ENCODE results near the gene ATP5MC2. TPM values are rescaled to one million over a fixed set of nuclear protein-coding genes. Genes with fewer than 3 reads are reported as not detected.

Gene ATP5MC2
- total RNA-seq, 1 donor from 2014 or later: 623 TPM

DNA sequence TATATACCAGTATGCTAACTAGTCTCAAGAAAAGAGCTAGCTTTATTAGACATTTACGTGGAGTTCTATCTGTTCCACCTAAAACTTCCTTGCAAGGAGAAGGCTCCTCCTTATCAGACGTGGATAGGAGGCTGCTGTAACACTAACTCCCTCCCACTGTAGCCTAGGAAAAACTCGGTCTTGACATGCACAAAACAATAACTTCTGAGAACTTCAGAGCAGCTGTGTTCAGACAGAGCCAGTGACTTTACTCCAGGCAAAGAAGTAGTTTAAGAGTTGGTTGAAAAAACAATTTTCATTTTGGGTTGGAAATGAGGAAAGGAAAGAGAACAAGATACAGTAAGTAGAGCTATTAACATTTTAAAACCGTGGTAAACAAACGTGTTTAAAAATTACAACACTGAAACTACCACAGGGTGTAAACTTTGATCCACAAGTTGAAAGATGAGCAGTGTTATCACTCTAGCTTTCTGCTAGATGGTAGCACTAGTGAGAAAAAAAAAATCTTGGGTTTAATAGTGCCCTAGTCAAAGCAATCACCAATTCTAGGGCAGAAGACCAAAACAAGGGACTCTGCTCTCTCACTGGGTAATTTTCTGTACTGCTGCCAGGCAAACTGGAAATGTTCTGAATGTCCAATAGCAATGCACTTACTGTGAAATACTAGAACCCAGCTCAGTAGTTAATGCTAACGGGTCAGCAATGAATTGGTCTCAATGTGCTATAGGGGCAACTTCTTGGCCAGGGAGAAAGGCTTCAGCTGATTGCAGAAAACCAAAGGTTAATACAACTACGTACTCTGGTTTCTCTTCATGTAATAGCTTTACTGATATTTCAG lies 52.1 kb downstream of the ATP5MC2 start:
- intact Hi-C loops (cut with micrococcal nuclease): no loop called here
- peak; percentile 8 for ATAC-seq

DNA sequence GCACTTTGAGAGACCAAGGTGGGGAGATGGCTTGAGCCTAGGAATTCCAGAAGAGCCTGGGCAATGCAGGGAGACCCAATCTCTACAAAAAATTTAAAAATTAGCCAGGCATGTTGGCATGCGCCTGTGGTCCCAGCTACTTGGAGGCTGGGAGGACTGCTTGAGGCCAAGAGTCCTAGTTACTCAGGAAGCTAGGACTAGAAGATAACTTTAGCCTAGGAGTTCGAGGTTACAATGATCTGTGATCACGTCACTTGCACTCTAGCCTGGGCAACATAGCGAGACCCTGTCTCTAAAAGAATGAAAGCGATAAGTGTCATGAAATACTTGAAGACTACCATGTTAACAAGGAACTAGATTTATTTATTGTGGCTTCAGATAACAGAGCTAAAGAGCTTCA lies 53.2 kb downstream of the ATP5MC2 start:
- intact Hi-C loops (cut with micrococcal nuclease): no loop called here
- DNase-seq: no peak
- no peak for ATAC-seq

More for the DNA sequence above, 52.1 kb downstream of the ATP5MC2 start:
- no peak for DNase-seq

DNA sequence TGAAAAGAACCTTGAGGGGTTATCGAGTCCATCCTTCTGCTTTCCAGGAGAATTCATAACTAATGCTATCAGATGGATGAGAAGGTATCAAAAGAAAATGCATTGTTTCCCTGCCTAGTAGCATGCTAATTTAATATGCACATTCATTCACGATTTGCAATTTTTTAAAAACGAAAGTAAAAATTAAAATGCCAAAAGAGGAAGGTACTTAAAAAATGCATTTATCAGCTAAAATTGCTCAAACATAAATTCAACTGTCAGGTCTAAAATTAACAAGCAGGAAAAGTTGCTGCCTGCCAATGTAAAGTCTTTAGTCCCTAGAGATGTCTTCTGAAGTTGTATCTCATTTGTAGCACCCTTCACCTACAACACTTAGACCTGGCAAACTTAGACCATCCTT lies 57.6 kb downstream of the ATP5MC2 start:
- intact Hi-C loops (cut with micrococcal nuclease): no loop called here
- no peak for ATAC-seq

DNA sequence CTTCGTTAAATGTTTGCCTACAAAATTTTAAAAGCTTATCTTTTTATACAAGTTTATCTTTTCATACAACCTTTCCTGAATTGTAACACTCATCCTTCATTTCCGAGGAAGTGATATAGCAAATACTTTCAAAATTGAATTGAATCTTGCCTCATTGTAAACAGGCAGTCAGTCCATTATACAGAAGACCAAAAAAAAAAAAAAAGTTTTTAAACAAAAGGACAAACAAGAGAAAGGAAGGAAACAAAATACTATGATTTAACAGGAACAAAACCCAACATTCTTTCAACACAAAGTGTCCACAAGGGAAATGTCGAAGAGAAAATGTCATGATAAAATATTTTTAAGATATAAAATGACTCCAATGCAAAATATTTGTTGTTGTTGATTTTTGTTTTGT lies 58.2 kb downstream of the ATP5MC2 start:
- ATAC-seq (no peak), DNase-seq (no peak)
- intact Hi-C loops (cut with micrococcal nuclease): no loop called here

More for the DNA sequence above, 57.6 kb downstream of the ATP5MC2 start:
- DNase-seq: no peak

GRCh38 chr12:53616950-53617349 lies 58.9 kb downstream of the ATP5MC2 start:
- ATAC-seq: no peak
- intact Hi-C loops (cut with micrococcal nuclease): no loop called here
- no peak for DNase-seq

Other genes starting within 250 kb of the ATP5MC2 start
- 56.1 TPM for gene PRR13, start 234.3 kb downstream of the ATP5MC2 start, total RNA-seq
- 557 TPM for gene PCBP2, start 224.0 kb downstream of the ATP5MC2 start, total RNA-seq
- 4.2 TPM for gene MAP3K12, start 176.6 kb downstream of the ATP5MC2 start, total RNA-seq
- gene TARBP2, start 174.8 kb downstream of the ATP5MC2 start, total RNA-seq: 10.1 TPM
- gene NPFF, start 168.6 kb downstream of the ATP5MC2 start, total RNA-seq: not detected
- gene ATF7, start 49.7 kb downstream of the ATP5MC2 start, total RNA-seq: 37.7 TPM
- gene CALCOCO1, start 51.4 kb upstream of the ATP5MC2 start, total RNA-seq: 210 TPM
- gene CISTR, start 75.9 kb upstream of the ATP5MC2 start, total RNA-seq: 2.4 TPM